Renal cortex interstitium (tissue), 11 donors: ENCODE results near the gene RIPK3. TPM values are rescaled to one million over a fixed set of nuclear protein-coding genes. Genes with fewer than 3 reads are reported as not detected.
"Not testable (repeated sequence)": the region's sequence is repeated elsewhere in the genome, so short reads cannot be mapped to it uniquely, and the experiment has no call there.

Experiments
- DNase-seq, 11 donors: peaks; one replicate each; pipeline ENCODE4 v3.0.0-alpha.2; 2013; ENCODE audit warnings: low read depth in 9 of 11, low spot score in 4 of 11; ENCODE audit errors: extremely low read depth in 1 of 11
- polyA plus RNA-seq, 3 donors: library from polyadenylated mRNA; unstranded; fragments of 120-200 nt; gene quantifications; one replicate each; pipeline ENCODE4 v1.2.1, GENCODE V29; 2013; ENCODE audit not compliant: insufficient read length in 3 of 3

Gene RIPK3
- polyA plus RNA-seq, 3 donors, result 2.5 to 4.5 (median 3.1) TPM

DNA sequence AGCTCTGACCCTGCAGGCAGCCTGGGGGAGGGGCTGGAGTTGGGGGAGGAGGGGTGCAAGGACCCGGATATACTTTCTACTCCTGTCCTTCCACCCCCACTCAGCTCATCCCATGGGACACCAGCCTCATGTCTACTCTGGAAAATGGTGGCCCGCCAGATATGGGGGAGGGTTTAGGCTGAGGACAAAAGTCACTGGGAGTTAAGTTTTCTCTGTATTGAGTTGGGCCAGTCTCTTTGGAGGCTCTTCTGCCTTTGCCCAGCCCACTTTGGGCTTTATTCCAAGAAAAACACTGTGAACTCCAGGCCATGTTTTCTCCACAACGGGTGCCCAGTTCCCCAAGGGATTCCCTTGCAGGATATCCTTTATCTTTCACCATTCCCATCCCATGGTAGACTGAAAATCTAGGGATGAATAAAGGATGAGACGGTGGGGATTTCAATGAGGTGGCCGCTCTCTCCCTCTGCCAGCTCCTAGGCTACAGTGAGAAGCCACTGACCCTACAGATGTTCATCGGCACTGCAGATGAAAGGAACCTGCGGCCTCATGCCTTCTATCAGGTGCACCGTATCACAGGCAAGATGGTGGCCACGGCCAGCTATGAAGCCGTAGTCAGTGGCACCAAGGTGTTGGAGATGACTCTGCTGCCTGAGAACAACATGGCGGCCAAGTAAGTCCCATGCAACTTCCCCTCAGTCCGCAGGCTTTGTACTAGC, 33.1 kb upstream of the RIPK3 start:
- DNase-seq, result peak in 2 of 11 donors; percentile 43 to 44

DNA sequence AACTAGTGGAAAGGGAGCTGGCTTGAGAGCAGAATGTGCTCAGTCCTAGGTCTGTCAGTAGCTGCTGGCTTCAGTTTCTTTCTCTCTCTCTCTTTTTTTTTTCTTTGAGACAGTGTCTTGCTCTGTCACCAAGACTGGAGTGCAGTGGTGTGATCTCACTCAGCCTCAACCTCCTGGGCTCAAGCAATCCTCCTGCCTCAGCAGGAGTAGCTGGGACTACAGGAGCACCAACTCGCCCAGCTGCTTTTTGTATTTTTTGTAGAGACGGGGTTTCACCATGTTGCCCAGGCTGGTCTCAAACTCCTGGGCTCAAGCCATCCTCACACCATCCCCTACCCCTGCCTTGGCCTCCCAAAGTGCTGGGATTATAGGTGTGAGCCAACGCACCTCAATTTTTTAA, 31.8 kb upstream of the RIPK3 start:
- DNase-seq, result not testable (repeated sequence)

DNA sequence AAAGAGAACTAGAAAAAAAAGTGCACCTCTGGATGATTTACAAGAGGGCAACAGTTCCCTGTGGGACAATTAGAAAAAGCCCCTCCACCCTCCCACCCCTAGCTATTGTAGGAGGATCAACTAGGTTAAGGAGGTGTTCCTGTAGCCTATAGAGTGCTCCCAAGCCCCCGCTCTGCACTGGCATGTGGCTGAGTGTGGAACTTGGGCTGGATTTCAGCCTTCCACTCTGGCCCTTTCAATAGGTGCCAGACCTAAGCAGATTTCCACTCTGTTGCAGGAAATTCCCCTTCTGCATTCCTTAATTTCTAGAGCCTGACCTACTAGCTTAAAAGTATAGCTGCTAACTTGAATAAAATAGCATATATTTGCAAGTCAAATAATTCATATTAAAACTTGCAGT, 31.0 kb upstream of the RIPK3 start:
- no peak for DNase-seq

DNA sequence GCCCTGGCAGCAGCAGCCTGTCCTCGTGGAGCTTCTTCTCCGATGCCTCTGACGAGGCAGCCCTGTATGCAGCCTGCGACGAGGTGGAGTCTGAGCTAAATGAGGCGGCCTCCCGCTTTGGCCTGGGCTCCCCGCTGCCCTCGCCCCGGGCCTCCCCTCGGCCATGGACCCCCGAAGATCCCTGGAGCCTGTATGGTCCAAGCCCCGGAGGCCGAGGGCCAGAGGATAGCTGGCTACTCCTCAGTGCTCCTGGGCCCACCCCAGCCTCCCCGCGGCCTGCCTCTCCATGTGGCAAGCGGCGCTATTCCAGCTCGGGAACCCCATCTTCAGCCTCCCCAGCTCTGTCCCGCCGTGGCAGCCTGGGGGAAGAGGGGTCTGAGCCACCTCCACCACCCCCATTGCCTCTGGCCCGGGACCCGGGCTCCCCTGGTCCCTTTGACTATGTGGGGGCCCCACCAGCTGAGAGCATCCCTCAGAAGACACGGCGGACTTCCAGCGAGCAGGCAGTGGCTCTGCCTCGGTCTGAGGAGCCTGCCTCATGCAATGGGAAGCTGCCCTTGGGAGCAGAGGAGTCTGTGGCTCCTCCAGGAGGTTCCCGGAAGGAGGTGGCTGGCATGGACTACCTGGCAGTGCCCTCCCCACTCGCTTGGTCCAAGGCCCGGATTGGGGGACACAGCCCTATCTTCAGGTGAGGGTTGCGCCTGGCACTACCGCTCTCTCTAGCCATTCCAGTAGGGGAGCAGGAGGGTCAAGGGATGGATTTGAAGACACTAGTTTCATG, 30.3 kb upstream of the RIPK3 start:
- DNase-seq, result no peak

DNA sequence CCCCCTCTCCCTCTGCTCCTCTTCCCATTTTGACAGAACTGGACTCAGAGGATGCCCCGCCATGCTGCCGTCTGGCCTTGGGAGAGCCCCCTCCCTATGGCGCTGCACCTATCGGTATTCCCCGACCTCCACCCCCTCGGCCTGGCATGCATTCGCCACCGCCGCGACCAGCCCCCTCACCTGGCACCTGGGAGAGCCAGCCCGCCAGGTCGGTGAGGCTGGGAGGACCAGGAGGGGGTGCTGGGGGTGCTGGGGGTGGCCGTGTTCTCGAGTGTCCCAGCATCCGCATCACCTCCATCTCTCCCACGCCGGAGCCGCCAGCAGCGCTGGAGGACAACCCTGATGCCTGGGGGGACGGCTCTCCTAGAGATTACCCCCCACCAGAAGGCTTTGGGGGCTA, 29.7 kb upstream of the RIPK3 start:
- no peak for DNase-seq

DNA sequence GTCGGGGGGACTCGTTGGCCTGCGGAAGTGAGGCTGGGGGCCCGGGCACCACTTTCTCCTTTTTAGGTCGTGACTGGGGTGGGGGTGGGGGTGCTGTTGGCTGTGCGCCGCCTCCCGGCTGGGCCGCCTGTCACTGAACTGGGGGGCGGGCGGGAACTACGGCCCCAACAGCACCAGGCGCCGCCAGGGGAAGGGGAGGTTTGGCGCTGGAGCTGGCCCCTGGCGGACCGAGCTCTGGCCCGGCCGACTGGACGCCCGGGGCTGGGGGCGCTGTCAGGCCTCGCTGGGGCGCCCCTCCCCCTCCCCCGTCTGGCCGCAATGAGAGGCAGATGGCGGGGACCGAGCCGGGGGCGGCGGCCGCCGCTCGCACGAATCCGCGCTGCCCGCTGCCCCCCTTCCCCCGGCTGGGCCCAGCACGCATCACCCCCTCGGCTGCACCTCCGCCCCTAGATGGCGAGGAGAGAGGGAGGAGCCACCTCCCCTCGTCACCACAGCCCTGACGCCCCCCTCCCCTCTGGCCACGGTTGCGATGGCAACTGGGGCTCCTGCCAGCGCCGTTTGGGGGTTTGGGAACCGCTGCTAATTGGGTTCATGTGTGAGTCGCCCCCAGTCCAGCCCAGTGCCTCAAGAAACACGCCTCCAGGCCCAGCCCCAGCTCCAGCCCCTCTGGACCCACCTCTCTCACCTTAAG, 28.9 kb upstream of the RIPK3 start:
- DNase-seq, result peak in 9 of 11 donors; percentile 60 to 77 (median 73)

DNA sequence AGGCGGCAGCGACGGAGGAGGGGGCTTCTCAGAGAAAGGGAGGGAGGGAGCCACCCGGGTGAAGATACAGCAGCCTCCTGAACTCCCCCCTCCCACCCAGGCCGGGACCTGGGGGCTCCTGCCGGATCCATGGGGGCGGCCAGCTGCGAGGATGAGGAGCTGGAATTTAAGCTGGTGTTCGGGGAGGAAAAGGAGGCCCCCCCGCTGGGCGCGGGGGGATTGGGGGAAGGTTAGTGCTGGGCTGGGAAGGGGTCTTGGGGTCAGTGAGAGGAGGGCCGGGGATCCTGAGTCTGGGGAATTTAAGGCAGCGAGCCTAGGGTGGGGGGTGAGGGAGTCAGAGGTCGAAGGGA, 28.4 kb upstream of the RIPK3 start:
- DNase-seq, result no peak

DNA sequence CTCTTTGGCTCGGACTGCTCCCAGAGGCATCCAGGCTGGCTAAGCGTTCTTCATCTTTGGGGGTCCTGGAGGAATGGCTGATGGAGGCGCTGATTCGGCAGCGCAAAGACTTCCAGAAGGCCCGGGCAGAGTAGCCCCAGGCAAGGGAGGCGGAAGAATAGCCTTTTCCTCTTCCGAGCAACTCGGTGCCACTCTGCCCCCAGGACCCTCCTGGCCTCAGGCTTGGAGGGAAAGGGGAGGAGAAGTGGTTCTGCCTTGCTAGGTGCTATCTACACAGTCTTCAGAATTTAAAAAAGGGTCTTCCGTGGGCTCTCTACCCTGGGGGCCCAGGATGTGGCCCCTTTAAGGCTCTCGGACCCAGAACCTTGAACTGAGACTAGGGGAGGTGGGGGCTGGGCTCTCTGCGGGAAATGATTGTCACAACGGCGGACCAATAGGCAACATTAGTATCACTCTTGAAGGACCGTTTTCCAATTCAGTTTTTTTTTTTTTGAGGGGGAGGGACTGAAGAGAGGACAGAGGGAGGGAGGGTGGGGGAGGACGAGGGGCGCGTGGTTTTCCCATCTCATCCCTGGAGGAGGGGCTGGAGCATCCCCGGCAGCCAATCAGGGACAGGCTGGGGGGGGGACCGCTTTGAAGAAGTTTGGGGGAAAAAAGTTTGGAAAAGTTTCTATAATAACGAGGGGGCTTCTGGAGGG, 27.9 kb upstream of the RIPK3 start, which contains the start of gene NFATC4:
Gene NFATC4 (plus strand): TSS at position 671 of the 698 bp plus-strand sequence. CDS start 157 bp downstream, outside the sequence.
- peak; percentile 80 to 94 (median 90) for DNase-seq

DNA sequence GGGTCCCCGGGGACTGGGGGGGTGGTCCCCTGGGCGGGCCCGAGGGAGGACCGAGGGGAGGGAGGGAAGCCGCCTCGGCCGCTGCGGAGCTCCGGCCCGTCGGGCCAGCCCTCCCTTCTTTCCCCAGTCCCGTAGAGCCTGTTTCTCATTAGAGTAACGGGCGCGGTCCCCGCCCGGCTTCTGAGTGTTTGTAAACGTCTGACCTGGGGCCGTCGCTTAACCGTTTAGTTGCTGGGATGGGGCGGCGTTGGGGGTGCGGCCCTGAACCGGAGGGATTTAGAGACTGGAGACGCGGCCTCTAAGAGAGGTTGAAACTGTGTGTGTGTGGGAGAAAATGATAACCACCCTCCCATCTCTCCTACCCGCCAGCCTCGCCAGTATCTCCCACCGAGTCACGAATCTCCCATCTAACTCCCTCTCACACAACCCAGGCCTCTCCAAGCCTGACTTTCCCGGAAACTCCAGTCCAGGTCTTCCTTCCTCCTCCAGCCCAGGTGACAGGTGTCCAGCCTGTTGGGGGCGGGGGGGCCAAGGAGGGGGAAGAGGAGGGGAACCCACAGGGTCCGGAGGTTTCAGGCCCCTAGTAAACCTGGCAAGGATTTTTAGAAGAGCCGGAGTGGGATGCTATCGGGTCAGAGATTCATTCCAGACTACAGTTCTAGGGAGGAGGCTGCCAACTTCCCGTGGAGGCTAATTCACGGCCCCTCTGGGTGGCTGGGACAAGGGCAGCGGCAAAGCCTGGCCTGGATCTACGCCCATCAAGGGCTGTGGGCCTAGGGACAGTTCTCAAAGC, 27.1 kb upstream of the RIPK3 start:
- DNase-seq, result peak; percentile 87 to 98 (median 93)

DNA sequence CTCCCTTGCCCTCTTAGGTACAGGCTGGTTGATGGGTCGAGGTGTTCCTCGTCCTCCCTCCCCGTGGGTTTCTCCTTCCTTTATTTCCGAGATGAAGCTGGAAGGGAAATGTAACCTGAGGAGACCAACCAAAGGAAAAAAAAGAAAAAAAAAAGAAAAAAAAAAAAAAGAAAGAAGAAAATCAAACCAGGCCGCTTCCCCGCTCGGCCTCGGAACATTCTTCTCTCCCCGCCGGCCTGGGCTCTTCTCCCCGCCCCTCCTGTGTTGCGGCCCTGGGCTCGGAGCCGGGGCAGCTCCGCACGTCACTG, 26.6 kb upstream of the RIPK3 start:
- peak in 1 of 11 donors; percentile 38 for DNase-seq

DNA sequence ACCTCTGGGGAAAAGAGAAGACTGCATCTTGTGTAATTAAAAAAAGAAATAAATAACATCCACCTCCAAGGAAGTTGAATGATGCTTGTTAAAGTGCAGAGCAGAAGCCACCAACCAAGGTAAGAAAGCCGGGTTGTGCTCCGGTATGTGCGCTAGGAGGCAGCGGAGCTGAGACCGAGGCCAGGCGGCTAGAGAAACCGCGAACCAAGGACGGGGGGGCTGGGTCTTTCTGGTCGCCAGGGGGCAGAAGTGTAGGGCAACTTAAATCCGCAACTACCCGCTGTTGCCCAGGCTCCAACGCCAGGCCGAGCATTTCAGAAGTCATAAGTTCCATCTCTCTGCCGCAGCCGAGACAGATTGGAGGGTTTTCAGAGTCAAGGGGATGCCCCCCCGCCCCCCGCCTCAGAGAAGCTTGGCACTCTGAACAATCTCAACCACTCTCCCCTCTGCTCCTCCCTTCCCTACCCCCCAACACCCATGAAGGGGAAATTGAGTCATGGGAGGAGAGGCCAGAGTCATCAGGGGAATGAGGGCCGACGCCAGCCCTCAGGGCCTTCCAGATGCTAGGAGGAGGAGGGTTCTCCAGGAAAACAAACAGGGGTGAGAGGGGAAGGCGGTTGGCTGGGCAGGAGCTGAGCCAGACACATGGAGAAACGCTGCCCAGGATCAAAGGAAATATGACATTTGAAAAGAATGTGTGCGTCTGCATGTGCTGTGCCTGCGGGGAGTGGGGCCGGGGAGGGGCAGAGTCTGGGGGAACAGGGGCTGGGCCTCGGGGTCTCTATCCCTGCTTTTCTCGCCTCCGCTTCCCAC, 26.0 kb upstream of the RIPK3 start:
- DNase-seq, result peak in 10 of 11 donors; percentile 73 to 90 (median 84)

DNA sequence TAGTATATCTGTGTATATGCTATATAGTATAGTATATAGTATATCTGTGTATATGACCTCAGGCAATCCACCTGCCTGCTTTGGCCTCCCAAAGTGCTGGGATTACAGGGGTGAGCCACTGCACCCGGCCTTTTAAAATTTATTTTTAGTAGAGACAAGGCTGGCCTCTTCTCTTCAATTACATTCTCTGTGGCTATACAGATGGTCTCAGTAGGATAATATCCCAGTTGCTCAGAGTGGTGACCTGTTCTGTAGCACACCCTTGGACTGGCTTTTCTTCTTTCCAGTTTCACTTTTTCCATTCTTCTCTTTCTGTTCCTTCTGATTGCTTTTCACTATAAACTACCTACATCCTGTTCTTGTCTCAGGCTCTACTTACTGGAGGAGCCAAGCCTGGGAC, 25.1 kb upstream of the RIPK3 start:
- no peak for DNase-seq

DNA sequence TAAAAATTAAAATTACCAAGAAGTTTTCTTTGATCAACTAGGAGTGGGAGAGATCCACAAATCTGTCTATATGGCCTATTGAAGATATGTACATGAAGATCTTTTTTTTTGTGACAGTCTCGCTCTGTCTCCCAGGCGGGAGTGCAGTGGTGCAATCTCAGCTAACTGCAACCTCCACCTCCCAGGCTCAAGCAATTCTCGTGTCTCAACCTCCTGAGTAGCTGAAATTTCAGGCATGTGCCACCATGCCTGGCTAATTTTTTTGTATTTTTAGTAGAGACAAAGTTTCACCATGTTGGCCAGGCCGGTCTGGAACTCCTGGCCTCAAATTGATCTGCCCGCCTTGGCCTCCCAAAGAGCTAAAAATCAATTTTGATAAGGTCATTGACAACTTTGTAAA, 23.6 kb upstream of the RIPK3 start:
- no peak for DNase-seq

DNA sequence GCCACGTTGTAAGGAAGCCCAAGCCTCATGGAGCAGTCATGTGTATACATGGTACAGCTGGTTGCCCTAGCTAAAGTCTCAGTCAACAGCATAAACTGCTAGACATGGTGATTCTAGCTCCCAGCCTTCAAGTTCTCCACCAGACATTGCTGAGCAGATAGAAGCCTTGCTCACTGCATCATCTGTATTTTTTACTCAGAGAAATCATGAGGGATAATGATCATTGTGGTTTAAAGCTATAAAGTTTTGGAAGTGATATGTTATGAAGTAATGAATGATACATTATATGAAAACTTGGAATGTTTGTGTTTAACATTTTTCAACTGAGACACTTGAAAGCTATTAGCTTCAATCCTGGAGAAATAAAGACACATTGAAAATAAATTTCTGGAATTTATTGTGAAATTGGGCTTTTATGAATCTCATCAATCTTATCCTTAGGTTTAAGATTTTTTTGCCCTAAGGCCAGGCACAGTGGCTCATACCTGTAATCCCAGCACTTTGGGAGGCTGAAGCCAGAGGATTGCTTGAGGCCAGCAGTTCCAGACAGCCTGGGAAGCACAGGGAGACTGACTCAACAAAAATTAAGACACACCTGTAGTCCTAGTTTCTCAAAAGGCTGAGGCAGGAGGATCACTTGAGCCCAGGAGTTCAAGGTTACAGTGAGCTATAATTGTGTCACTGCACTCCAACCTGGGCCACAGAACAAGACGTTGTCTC, 22.6 kb upstream of the RIPK3 start:
- no peak for DNase-seq

DNA sequence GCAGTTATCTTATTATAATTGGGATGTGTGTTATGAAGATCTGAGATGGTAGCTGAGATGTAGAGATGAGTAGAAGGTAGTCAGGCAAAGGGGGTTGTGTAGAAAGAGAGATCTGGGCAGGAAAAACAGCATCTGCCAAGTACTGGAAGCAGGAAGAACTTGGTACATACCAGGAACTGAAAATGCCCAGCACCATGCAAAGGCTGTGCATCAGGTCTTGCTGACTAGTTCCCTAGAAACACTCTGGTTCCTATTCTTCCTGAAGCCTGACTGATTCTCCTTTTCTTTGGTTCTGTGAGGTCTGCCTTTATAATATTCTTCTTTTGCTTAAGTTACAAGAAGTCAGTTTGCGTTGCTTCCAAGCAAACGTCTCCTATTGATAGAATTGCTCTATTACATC, 21.5 kb upstream of the RIPK3 start:
- DNase-seq, result no peak

DNA sequence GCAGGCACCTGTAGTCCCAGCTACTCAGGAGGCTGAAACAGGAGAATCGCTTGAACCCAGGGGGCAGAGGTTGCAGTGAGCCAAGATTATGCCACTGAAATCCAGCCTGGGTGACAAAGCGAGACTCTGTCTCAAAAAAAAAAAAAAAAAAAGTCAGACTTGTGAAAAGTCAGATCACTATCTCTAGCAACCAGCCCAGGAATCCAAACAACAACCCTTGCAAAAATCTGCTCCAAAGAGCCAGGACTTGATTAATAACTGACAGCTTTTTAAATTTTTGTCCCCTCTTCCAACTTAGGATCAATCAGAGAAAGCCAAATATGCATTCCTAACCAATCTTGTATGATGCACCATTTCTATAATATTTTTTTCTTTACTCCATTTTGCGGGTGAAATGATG, 20.5 kb upstream of the RIPK3 start:
- no peak for DNase-seq

DNA sequence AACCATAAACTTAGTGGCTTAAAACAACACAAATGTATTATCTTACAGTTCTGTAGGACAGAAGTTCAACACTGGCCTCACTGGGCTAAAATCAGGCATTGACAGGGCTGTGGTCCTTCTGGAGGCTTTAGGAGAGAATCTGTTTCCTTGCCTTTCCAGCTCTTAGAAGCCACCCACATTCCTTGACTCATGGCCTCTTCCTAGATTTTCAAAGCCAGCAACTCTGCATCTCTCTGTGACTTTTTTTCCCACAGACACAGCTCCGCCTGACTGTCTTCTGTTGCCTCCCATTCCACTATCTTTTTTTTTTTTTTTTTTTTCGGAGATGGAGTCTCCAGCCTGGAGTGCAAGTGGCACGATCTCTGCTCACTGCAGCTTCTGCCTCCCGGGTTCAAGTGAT, 16.4 kb upstream of the RIPK3 start:
- no peak for DNase-seq
